ENCODE data around the gene TLCD4. TPM values are rescaled to one million over a fixed set of nuclear protein-coding genes. Genes with fewer than 3 reads are reported as not detected.

The TLCD4 gene
- total RNA-seq, 1 experiment from 2014 or later, result 1.8 TPM

DNA sequence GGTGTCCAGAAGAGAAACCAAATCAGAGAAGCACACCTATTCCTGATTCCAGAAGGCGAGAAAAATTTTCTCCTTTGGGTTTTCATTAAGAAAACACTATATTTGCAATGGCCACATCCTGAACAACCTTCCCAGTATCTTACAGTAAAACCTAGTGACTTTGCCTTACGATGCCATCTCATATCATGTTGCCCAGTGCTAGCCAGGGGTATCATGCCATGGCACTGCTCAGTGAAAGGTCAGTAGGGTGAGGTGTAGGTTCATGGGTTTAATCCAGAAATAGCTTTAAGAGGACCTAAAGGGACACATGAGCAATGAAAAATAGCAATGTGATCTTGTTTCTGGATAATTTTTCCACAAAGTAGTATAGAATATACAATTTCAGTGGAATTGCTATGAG is 7.2 kb downstream of the TLCD4 start:
- Histone ChIP-seq H3K9me3 (ENCODE audit: control insufficient read depth, low read depth, low read length) (no peaks in the 10 kb centered on the region), H3K4me2 (ENCODE audit: insufficient read depth, insufficient read length, low read length) (no peak overlapping the region), H3K79me1 (ENCODE audit: insufficient read depth, low read depth, low read length, poor library complexity, severe bottlenecking) (no peaks in the 10 kb centered on the region), H2BK15ac (ENCODE audit: low read depth, low read length) (no peak overlapping the region), H2AFZ (ENCODE audit: low read length) (no peak overlapping the region), H3K23ac (ENCODE audit: insufficient read length, low read depth, low read length) (no peak overlapping the region), H3K79me2 (ENCODE audit: insufficient read depth, low read length) (no peaks in the 10 kb centered on the region), H2BK5ac (ENCODE audit: insufficient read length, low read length) (no peak overlapping the region), H3K27me3 (ENCODE audit: insufficient read depth, low read length) (no peaks in the 10 kb centered on the region), H3T11ph (ENCODE audit: low read length) (no peak overlapping the region), H3K4me1 (ENCODE audit: insufficient read depth, low read length) (no peaks in the 10 kb centered on the region), H4K5ac (ENCODE audit: insufficient read length, low read depth, low read length) (no peak overlapping the region), H3K27ac (ENCODE audit: insufficient read length, low read depth, low read length) (no peak overlapping the region), H3K56ac (ENCODE audit: insufficient read length, low read depth, low read length) (no peak overlapping the region), H2BK12ac (ENCODE audit: insufficient read length, low read depth, low read length) (no peak overlapping the region), H3K4ac (ENCODE audit: low read depth, low read length) (no peak overlapping the region), H4K91ac (ENCODE audit: insufficient read length, low read depth, low read length) (no peak overlapping the region), H2BK20ac (ENCODE audit: low read depth, low read length, poor library complexity, severe bottlenecking) (no peak overlapping the region), H4K8ac (replicated peaks; ENCODE audit: insufficient read length, low read depth, low read length) (no peak overlapping the region), H4K20me1 (ENCODE audit: control insufficient read depth, insufficient read depth, insufficient read length) (no peaks in the 10 kb centered on the region), H3K18ac (ENCODE audit: insufficient read length, low read depth, low read length) (no peak overlapping the region), H2BK120ac (ENCODE audit: low read depth, low read length, poor library complexity, severe bottlenecking) (no peak overlapping the region), H3K23me2 (ENCODE audit: insufficient read length, low read depth, low read length, poor library complexity, severe bottlenecking) (no peaks in the 10 kb centered on the region), H3K9ac (ENCODE audit: extremely low read depth, insufficient read length, low read length) (no peak overlapping the region), H3K14ac (ENCODE audit: insufficient read depth, low read length) (no peak overlapping the region), H2AK5ac (ENCODE audit: insufficient read length, low read length) (no peak overlapping the region)
- TF ChIP-seq, protein P1, sequence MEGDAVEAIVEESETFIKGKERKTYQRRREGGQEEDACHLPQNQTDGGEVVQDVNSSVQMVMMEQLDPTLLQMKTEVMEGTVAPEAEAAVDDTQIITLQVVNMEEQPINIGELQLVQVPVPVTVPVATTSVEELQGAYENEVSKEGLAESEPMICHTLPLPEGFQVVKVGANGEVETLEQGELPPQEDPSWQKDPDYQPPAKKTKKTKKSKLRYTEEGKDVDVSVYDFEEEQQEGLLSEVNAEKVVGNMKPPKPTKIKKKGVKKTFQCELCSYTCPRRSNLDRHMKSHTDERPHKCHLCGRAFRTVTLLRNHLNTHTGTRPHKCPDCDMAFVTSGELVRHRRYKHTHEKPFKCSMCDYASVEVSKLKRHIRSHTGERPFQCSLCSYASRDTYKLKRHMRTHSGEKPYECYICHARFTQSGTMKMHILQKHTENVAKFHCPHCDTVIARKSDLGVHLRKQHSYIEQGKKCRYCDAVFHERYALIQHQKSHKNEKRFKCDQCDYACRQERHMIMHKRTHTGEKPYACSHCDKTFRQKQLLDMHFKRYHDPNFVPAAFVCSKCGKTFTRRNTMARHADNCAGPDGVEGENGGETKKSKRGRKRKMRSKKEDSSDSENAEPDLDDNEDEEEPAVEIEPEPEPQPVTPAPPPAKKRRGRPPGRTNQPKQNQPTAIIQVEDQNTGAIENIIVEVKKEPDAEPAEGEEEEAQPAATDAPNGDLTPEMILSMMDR (conservative IDR thresholded peaks at IDR 0.05), result no peak
- Mint-ChIP-seq H3K36me3 (ENCODE audit: insufficient read depth in 1 of 3, low read depth in 3 of 3) (no peaks in the 10 kb centered on the region), H3K4me1 (peaks cover 4 to 7% of the 10 kb centered on the region in 2 experiments), H3K4me3 (no peak overlapping the region), H3K9me3 (no peaks in the 10 kb centered on the region), H3K27me3 (ENCODE audit: low read depth) (no peaks in the 10 kb centered on the region; the same call in 1 of the 2 replicates), H3K27ac (no peak overlapping the region)
- no CpG with 5 or more reads among the region's 2 CpGs for WGBS (ENCODE audit: extremely low coverage, insufficient read length, low lambda C conversion rate)
- no peak for DNase-seq

Measured in H9 (cell line).